Mesendoderm (in vitro differentiated cells): ENCODE data around the gene NEUROD1.

ENCODE experiments used
- DNase-seq: peaks from one replicate; pipeline ENCODE4 v3.0.0; 2013
- H2AK5ac ChIP-seq: 2 replicates; pipeline ENCODE4 v1.6.1; 2013; ENCODE audit warnings: low read length, inconsistent platforms
- H2BK120ac ChIP-seq: 2 replicates; pipeline ENCODE4 v1.6.1; 2013; ENCODE audit warnings: low read depth, mild to moderate bottlenecking, low read length, moderate library complexity, mixed read lengths
- H2BK15ac ChIP-seq: replicated peaks from 2 replicates; pipeline ENCODE4 v1.6.1; 2013; ENCODE audit warnings: low read depth, mild to moderate bottlenecking, moderate library complexity
- H2BK5ac ChIP-seq: 2 replicates; pipeline ENCODE4 v1.6.1; 2013; ENCODE audit warnings: low read length, inconsistent platforms
- H3K18ac ChIP-seq: 2 replicates; pipeline ENCODE4 v1.6.1; 2013; ENCODE audit warnings: mild to moderate bottlenecking, low read length, mixed read lengths
- H3K23ac ChIP-seq: one replicate; pipeline ENCODE4 v1.6.1; 2013; ENCODE audit warnings: low read length
- H3K27ac ChIP-seq: 2 replicates; pipeline ENCODE4 v1.5.1; 2013; ENCODE audit warnings: low read depth, mild to moderate bottlenecking, inconsistent platforms, low read length, moderate library complexity
- H3K27me3 ChIP-seq: 2 replicates; pipeline ENCODE4 v1.6.1; 2013; ENCODE audit warnings: low read length, control low read depth, mild to moderate bottlenecking, inconsistent platforms; ENCODE audit not compliant: insufficient read depth, poor library complexity
- H3K36me3 ChIP-seq: 2 replicates; pipeline ENCODE4 v1.6.1; 2013; ENCODE audit warnings: low read length, inconsistent platforms; ENCODE audit not compliant: control insufficient read depth, insufficient read depth
- H3K4ac ChIP-seq: one replicate; pipeline ENCODE4 v1.6.1; 2013; ENCODE audit warnings: low read depth, mild to moderate bottlenecking, low read length, moderate library complexity
- H3K4me1 ChIP-seq: 2 replicates; pipeline ENCODE4 v1.6.1; 2013; ENCODE audit warnings: low read depth, low read length, inconsistent platforms; ENCODE audit not compliant: control insufficient read depth
- H3K4me2 ChIP-seq: 2 replicates; pipeline ENCODE4 v1.6.1; 2013; ENCODE audit warnings: low read length
- H3K4me3 ChIP-seq: 2 replicates; pipeline ENCODE4 v1.5.1; 2013; ENCODE audit warnings: mild to moderate bottlenecking, low read length
- H3K56ac ChIP-seq: one replicate; pipeline ENCODE4 v1.6.1; 2013; ENCODE audit warnings: low read length
- H3K79me1 ChIP-seq: 2 replicates; pipeline ENCODE4 v1.6.1; 2013; ENCODE audit warnings: low read length, inconsistent platforms
- H3K79me2 ChIP-seq: 2 replicates; pipeline ENCODE4 v1.6.1; 2013; ENCODE audit warnings: mild to moderate bottlenecking, low read length; ENCODE audit not compliant: control insufficient read depth, insufficient read depth
- H3K9ac ChIP-seq: 2 replicates; pipeline ENCODE4 v1.6.1; 2013; ENCODE audit warnings: low read length, inconsistent platforms
- H4K5ac ChIP-seq: one replicate; pipeline ENCODE4 v1.6.1; 2013; ENCODE audit warnings: low read length
- H4K8ac ChIP-seq: one replicate; pipeline ENCODE4 v1.6.1; 2013; ENCODE audit warnings: low read depth, mild to moderate bottlenecking, control low read depth, low read length, moderate library complexity
- WGBS: extraction: QIAGEN DNeasy Blood & Tissue Kit; methylation state at CpG from one replicate; pipeline ENCODE4 v1.1.7; 2013; ENCODE audit warnings: low lambda C conversion rate, missing lambda C conversion rate; ENCODE audit not compliant: insufficient coverage; ENCODE audit errors: extremely low coverage; 5-methylcytosine and 5-hydroxymethylcytosine counted together

Gene NEUROD1

DNA sequence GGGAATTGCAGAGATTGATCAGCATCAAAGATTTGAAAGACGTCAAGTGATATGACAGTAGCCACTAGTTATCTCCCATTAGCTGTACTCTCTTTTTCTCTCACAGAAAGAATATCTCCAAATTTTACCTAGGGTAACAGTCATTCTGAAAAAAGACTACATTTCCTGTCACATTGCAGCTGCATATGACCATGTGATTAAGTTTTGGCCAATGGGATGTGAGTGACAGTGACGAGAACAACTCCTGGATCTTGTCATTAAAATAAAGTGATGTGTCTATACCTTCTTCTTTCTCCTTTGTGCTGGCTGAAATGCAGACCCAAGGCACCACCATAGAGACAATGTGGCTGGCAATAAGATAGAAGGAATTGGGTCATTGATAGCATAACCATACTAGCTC, 10.5 kb upstream of the NEUROD1 start:
- Histone ChIP-seq H3K79me2 (no peaks in the 10 kb centered on the region), H4K5ac (no peak overlapping the region), H2BK5ac (no peak overlapping the region), H2AK5ac (no peak overlapping the region), H3K36me3 (no peaks in the 10 kb centered on the region), H2BK120ac (no peak overlapping the region), H3K4me2 (no peak overlapping the region), H3K27ac (no peak overlapping the region), H3K23ac (no peak overlapping the region), H3K4me1 (no peaks in the 10 kb centered on the region), H3K27me3 (peaks cover 14% of the 10 kb centered on the region), H3K4me3 (no peak overlapping the region), H3K4ac (no peak overlapping the region), H3K79me1 (no peaks in the 10 kb centered on the region), H4K8ac (no peak overlapping the region), H3K18ac (no peak overlapping the region), H2BK15ac (no peak overlapping the region), H3K56ac (no peak overlapping the region), H3K9ac (no peak overlapping the region)
- no CpG with 5 or more reads among the region's 2 CpGs for WGBS
- no peak for DNase-seq

DNA sequence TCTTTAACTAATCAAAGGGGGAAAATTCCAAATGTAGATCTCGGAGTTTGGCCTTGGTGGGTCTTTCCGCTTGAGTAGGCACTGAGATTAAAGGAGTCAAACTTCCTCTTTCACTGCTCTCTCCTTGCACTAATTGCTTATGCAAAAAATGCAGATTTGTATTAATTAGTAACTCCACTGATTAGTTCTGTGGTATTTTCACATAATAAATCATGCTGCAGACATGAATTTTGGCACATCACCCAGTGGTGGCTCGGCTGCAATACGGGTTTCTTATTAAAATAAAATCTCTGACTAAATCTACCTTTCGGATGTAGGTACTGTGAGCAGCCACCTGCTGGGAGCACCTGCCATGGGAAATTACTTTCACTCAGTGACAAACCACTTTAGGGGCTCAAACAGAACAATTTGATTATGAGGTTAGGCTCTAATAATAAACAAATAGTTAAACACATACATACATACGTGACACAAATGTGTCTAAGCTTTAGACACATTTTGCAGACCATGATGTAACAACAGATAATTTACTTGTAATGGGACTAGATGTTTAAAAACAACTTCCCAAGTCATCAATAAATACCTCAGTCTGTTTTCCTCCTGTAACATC, 6.4 kb upstream of the NEUROD1 start:
- H3K4me3 ChIP-seq = no peak overlapping the region
- H2BK15ac ChIP-seq = no peak overlapping the region
- H3K4me1 ChIP-seq = no peaks in the 10 kb centered on the region
- no peak overlapping the region for H2BK120ac ChIP-seq
- no peak overlapping the region for H4K8ac ChIP-seq
- no peak overlapping the region for H3K9ac ChIP-seq
- H3K4me2 ChIP-seq = no peak overlapping the region
- DNase-seq = no peak
- H3K56ac ChIP-seq = no peak overlapping the region
- peaks cover 48% of the 10 kb centered on the region for H3K27me3 ChIP-seq
- no peak overlapping the region for H3K23ac ChIP-seq
- no peak overlapping the region for H3K4ac ChIP-seq
- no peak overlapping the region for H3K27ac ChIP-seq
- H4K5ac ChIP-seq = no peak overlapping the region
- no peaks in the 10 kb centered on the region for H3K36me3 ChIP-seq
- H3K18ac ChIP-seq = no peak overlapping the region
- H2BK5ac ChIP-seq = no peak overlapping the region
- WGBS = no CpG with 5 or more reads among the region's 6 CpGs
- H3K79me1 ChIP-seq = no peaks in the 10 kb centered on the region
- H3K79me2 ChIP-seq = no peaks in the 10 kb centered on the region
- no peak overlapping the region for H2AK5ac ChIP-seq

DNA sequence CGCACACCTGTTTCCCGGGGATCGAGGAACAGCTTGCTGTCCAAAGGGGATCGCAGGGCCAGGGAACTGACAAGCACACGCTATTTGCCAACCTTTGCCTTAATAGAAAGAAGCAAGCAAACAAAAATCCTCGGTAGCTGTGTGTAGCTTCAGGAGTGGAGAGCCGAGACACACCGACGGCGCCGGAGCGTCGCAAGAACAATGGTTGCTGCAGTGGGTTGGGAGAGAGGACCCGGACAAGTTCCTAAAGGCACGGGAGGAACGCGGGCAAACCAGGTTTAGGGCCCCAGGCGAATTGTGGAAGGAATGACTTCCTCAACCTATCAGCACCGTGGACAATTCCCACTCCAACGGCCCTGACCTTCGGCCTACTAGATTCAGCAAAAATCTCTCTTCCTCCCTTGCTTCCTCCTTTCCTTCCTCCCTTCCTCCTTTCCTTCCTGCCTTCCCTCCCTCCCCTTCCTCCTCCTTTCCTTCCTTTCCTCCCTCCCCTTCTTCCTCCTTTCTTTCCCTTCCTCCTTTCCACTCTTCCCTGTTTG, 4.9 kb upstream of the NEUROD1 start:
- peaks cover 61% of the 10 kb centered on the region for H3K27me3 ChIP-seq
- no peak overlapping the region for H2BK15ac ChIP-seq
- H4K5ac ChIP-seq = no peak overlapping the region
- H3K18ac ChIP-seq = no peak overlapping the region
- no peak overlapping the region for H2BK120ac ChIP-seq
- H3K56ac ChIP-seq = no peak overlapping the region
- no peaks in the 10 kb centered on the region for H3K79me1 ChIP-seq
- no peak overlapping the region for H2AK5ac ChIP-seq
- H3K4me1 ChIP-seq = no peaks in the 10 kb centered on the region
- H3K9ac ChIP-seq = no peak overlapping the region
- H2BK5ac ChIP-seq = no peak overlapping the region
- H3K27ac ChIP-seq = no peak overlapping the region
- no peak overlapping the region for H3K4me2 ChIP-seq
- no peaks in the 10 kb centered on the region for H3K36me3 ChIP-seq
- WGBS = no CpG with 5 or more reads among the region's 21 CpGs
- H3K79me2 ChIP-seq = no peaks in the 10 kb centered on the region
- DNase-seq = peak; percentile 83
- no peak overlapping the region for H3K4ac ChIP-seq
- no peak overlapping the region for H4K8ac ChIP-seq
- no peak overlapping the region for H3K4me3 ChIP-seq
- H3K23ac ChIP-seq = no peak overlapping the region

DNA sequence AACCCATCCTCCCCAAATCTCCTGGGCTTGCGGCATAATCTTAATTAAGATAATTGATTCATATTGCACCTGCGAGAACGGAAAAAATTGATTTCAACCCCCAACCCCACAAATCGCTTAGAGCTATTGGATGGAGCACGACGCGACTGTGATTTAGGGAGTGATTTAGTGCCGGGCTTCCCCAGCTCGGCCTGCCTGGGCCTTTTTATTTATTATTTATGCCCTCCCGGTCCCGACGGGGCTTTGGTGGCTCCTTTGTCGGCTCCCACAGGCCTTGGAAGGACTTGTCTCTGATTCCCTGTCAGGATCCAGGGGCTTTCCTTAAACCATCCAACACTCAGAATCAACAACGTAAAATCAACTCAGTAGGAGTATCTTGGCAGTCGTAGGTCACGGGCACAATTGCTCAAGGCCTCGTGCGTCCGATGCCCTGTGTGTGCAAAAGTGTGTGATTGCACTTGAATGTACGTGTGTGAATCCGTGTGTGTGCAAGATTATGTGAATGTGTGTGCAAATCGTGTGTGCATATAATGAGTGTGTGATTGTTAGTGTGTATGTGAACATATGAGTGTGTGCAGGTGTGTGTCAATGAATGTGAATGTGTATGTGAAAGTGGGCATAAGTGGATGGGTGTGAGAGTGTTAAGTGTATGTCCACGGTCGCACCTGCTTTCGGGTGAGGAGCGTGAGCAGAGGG, 4.3 kb upstream of the NEUROD1 start:
- H3K4me3 ChIP-seq = no peak overlapping the region
- no peak overlapping the region for H3K56ac ChIP-seq
- H3K18ac ChIP-seq = no peak overlapping the region
- no peak overlapping the region for H3K9ac ChIP-seq
- no peaks in the 10 kb centered on the region for H3K4me1 ChIP-seq
- H2BK120ac ChIP-seq = no peak overlapping the region
- WGBS = no CpG with 5 or more reads among the region's 26 CpGs
- no peaks in the 10 kb centered on the region for H3K79me1 ChIP-seq
- H3K4ac ChIP-seq = no peak overlapping the region
- no peak overlapping the region for H4K5ac ChIP-seq
- no peak overlapping the region for H3K4me2 ChIP-seq
- H2AK5ac ChIP-seq = no peak overlapping the region
- no peak for DNase-seq
- no peak overlapping the region for H2BK15ac ChIP-seq
- no peak overlapping the region for H4K8ac ChIP-seq
- peaks cover 65% of the 10 kb centered on the region for H3K27me3 ChIP-seq
- H3K36me3 ChIP-seq = no peaks in the 10 kb centered on the region
- H3K27ac ChIP-seq = no peak overlapping the region
- H2BK5ac ChIP-seq = no peak overlapping the region
- H3K23ac ChIP-seq = no peak overlapping the region
- H3K79me2 ChIP-seq = no peaks in the 10 kb centered on the region

DNA sequence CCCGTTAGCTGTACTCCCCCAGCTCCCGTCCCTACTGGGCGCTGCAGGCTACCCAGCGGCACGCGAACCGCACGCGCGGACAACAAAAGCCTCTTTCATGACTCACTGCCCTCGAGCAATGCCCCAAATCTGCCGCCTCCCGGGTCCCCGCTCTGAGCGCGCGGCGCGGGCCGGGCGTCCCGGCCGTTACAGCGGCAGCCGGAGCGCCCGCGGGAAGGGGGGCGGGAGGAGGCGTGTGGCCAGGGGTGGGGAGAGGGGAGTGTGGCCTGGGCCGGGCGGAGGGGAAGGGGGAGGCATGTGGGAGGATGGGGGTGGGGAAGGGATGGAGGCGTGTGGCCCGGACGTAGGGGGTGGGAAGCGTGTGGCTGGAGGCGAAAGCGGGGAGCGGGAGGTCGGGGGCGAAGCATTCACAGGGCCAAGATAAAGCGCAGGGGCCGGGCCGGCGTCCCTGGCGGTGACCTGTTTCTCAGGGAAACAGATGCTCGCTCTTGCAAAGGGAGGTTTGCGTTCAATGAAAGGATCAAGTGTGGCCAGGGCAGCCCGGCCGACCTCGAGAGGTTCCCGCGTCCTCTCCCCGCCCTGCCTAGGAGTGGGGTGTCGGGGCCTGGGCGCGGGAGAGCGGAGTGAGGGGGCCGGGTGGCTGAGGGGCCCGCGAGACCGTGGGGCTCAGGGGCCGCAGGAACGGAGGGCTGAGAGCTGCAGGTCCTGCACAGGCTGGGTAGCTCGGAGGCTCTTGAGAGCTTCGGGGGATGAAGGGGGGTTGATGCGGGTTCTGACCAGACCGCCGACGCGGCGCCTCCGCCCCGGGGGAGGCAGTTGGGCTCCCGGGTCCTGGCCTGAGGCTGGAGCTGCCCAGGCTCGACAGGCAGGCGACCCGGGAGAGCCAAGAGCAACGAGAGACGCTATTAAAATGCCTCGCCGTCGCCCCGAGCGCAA, 3.5 kb upstream of the NEUROD1 start:
- no peaks in the 10 kb centered on the region for H3K79me1 ChIP-seq
- no peak overlapping the region for H3K4me3 ChIP-seq
- no peak overlapping the region for H4K8ac ChIP-seq
- H3K79me2 ChIP-seq = no peaks in the 10 kb centered on the region
- no peak overlapping the region for H2AK5ac ChIP-seq
- H3K4me2 ChIP-seq = peak overlapping the region; percentile 6
- no peak overlapping the region for H3K4ac ChIP-seq
- no peak overlapping the region for H4K5ac ChIP-seq
- H3K36me3 ChIP-seq = no peaks in the 10 kb centered on the region
- H3K27ac ChIP-seq = no peak overlapping the region
- peaks cover 69% of the 10 kb centered on the region for H3K27me3 ChIP-seq
- H3K23ac ChIP-seq = no peak overlapping the region
- no peak overlapping the region for H3K9ac ChIP-seq
- H2BK120ac ChIP-seq = no peak overlapping the region
- no CpG with 5 or more reads among the region's 85 CpGs for WGBS
- H3K4me1 ChIP-seq = no peaks in the 10 kb centered on the region
- peak; percentile 78 for DNase-seq
- H2BK15ac ChIP-seq = no peak overlapping the region
- H3K18ac ChIP-seq = no peak overlapping the region
- H2BK5ac ChIP-seq = no peak overlapping the region
- H3K56ac ChIP-seq = no peak overlapping the region
